Glutamatergic neuron (in vitro differentiated cells): Measurements from ENCODE around the gene TPRN. TPM values are rescaled to one million over a fixed set of nuclear protein-coding genes. Genes with fewer than 3 reads are reported as not detected.

ENCODE experiments used
- DNase-seq: peaks from one replicate; pipeline ENCODE4 v3.0.0; 2022
- H3K27ac Mint-ChIP-seq: one replicate; pipeline ENCODE4 v1.8.0; 2020; ENCODE audit warnings: mild to moderate bottlenecking, mixed read lengths, inconsistent platforms; ENCODE audit not compliant: unreplicated experiment
- H3K27me3 Mint-ChIP-seq: one replicate; pipeline ENCODE4 v1.8.0; 2020; ENCODE audit warnings: mild to moderate bottlenecking, moderate library complexity, mixed read lengths, inconsistent platforms; ENCODE audit not compliant: unreplicated experiment
- H3K36me3 Mint-ChIP-seq: one replicate; pipeline ENCODE4 v1.8.0; 2020; ENCODE audit warnings: mild to moderate bottlenecking, mixed read lengths, inconsistent platforms; ENCODE audit not compliant: unreplicated experiment
- H3K4me1 Mint-ChIP-seq: one replicate; pipeline ENCODE4 v1.8.0; 2020; ENCODE audit warnings: mild to moderate bottlenecking, low read depth, mixed read lengths, inconsistent platforms; ENCODE audit not compliant: unreplicated experiment
- H3K4me3 Mint-ChIP-seq: one replicate; pipeline ENCODE4 v1.8.0; 2020; ENCODE audit warnings: mild to moderate bottlenecking, mixed read lengths, inconsistent platforms; ENCODE audit not compliant: unreplicated experiment
- H3K9me3 Mint-ChIP-seq: one replicate; pipeline ENCODE4 v1.8.0; 2020; ENCODE audit warnings: mild to moderate bottlenecking, moderate library complexity, mixed read lengths, inconsistent platforms; ENCODE audit not compliant: unreplicated experiment
- CTCF ChIP-seq: fragments of 200-600 bp; sonication (generic); IDR thresholded peaks from one replicate; pipeline ENCODE4 v1.5.0; 2021; ENCODE audit not compliant: partially characterized antibody, unreplicated experiment
- total RNA-seq: library from RNA; stranded (reverse); fragmentation: NEBNext Ultra II Directional; extraction: Animal tissue kit (Norgen Biotek cat#: 25700); gene quantifications from one replicate; pipeline ENCODE4 v1.2.1, GENCODE V29; 2021; ENCODE audit not compliant: unreplicated experiment

Gene TPRN
- total RNA-seq, 1 donor from 2014 or later = 9.6 TPM

GRCh38 chr9:137163365-137163715, 37.2 kb downstream of the TPRN start:
- no peak for DNase-seq
- Mint-ChIP-seq H3K4me1 (peaks cover 6% of the 10 kb centered on the region), H3K9me3 (peaks cover 5% of the 10 kb centered on the region), H3K27me3 (peaks cover 26% of the 10 kb centered on the region), H3K27ac (no peak overlapping the region), H3K4me3 (peak overlapping the region; percentile 69), H3K36me3 (no peaks in the 10 kb centered on the region)
- no peak for TF ChIP-seq CTCF

- Mint-ChIP-seq H3K4me3 (peak overlapping the region; percentile 69), H3K27ac (no peak overlapping the region), H3K27me3 (peaks cover 26% of the 10 kb centered on the region)
Measured at GRCh38 chr9:137162505-137163364, 37.8 kb downstream of the TPRN start.

GRCh38 chr9:137161558-137162486, 38.7 kb downstream of the TPRN start:
- H3K9me3 Mint-ChIP-seq = peaks cover 5% of the 10 kb centered on the region
- no peaks in the 10 kb centered on the region for H3K36me3 Mint-ChIP-seq
- peaks cover 24% of the 10 kb centered on the region for H3K27me3 Mint-ChIP-seq
- H3K4me1 Mint-ChIP-seq = peaks cover 10% of the 10 kb centered on the region
- no peak overlapping the region for H3K27ac Mint-ChIP-seq
- TF ChIP-seq CTCF = no peak
- DNase-seq = no peak
- peak overlapping the region; percentile 34 for H3K4me3 Mint-ChIP-seq

More at GRCh38 chr9:137162505-137163364, 37.8 kb downstream of the TPRN start:
- Mint-ChIP-seq H3K9me3 (peaks cover 5% of the 10 kb centered on the region), H3K36me3 (no peaks in the 10 kb centered on the region), H3K4me1 (peaks cover 10% of the 10 kb centered on the region)
- no peak for TF ChIP-seq CTCF
- no peak for DNase-seq

GRCh38 chr9:137160716-137161557, 39.6 kb downstream of the TPRN start:
- no peaks in the 10 kb centered on the region for H3K36me3 Mint-ChIP-seq
- H3K27ac Mint-ChIP-seq = no peak overlapping the region
- H3K27me3 Mint-ChIP-seq = peaks cover 23% of the 10 kb centered on the region
- peaks cover 4% of the 10 kb centered on the region for H3K9me3 Mint-ChIP-seq
- TF ChIP-seq CTCF = no peak
- peaks cover 10% of the 10 kb centered on the region for H3K4me1 Mint-ChIP-seq
- DNase-seq = no peak
- no peak overlapping the region for H3K4me3 Mint-ChIP-seq
